ENCODE results near the gene CENPV. TPM values are rescaled to one million over a fixed set of nuclear protein-coding genes. Genes with fewer than 3 reads are reported as not detected.

Gene CENPV
- total and polyA plus RNA-seq, 2 of the 13 experiments (the other 11 are each of a cell fraction or from before 2014, with no cell fraction given), result 193 to 292 TPM

GRCh38 chr17:16313139-16314090 lies 39.9 kb downstream of the CENPV start (continued):
- TF ChIP-seq, protein P1, sequence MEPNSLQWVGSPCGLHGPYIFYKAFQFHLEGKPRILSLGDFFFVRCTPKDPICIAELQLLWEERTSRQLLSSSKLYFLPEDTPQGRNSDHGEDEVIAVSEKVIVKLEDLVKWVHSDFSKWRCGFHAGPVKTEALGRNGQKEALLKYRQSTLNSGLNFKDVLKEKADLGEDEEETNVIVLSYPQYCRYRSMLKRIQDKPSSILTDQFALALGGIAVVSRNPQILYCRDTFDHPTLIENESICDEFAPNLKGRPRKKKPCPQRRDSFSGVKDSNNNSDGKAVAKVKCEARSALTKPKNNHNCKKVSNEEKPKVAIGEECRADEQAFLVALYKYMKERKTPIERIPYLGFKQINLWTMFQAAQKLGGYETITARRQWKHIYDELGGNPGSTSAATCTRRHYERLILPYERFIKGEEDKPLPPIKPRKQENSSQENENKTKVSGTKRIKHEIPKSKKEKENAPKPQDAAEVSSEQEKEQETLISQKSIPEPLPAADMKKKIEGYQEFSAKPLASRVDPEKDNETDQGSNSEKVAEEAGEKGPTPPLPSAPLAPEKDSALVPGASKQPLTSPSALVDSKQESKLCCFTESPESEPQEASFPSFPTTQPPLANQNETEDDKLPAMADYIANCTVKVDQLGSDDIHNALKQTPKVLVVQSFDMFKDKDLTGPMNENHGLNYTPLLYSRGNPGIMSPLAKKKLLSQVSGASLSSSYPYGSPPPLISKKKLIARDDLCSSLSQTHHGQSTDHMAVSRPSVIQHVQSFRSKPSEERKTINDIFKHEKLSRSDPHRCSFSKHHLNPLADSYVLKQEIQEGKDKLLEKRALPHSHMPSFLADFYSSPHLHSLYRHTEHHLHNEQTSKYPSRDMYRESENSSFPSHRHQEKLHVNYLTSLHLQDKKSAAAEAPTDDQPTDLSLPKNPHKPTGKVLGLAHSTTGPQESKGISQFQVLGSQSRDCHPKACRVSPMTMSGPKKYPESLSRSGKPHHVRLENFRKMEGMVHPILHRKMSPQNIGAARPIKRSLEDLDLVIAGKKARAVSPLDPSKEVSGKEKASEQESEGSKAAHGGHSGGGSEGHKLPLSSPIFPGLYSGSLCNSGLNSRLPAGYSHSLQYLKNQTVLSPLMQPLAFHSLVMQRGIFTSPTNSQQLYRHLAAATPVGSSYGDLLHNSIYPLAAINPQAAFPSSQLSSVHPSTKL (CRISPR knock-in tag; IDR thresholded peaks at IDR 0.05), result peak; percentile 82
- TF ChIP-seq ZEB1 (IDR thresholded peaks at IDR 0.05; ENCODE audit: insufficient replicate concordance, low read depth) (no peak), CHD2 (IDR thresholded peaks at IDR 0.05; ENCODE audit: low read depth, low read length) (no peak), ZFX (CRISPR knock-in tag; IDR thresholded peaks at IDR 0.05; ENCODE audit: low read depth) (peak; percentile 40; the same call in 1 of the 2 replicates), FOSL1 (CRISPR knock-in tag; IDR thresholded peaks at IDR 0.05; ENCODE audit: borderline replicate concordance) (no peak), ZNF776 (CRISPR knock-in tag; IDR thresholded peaks at IDR 0.05) (no peak), ZFP90 (CRISPR knock-in tag; IDR thresholded peaks at IDR 0.05; ENCODE audit: borderline replicate concordance) (peak; percentile 39; the same call in 1 of the 2 replicates), HNF4A (CRISPR knock-in tag; IDR thresholded peaks at IDR 0.05) (peak; percentile 94), TEF (CRISPR knock-in tag; IDR thresholded peaks at IDR 0.05) (no peak), CBX5 (CRISPR knock-in tag; IDR thresholded peaks at IDR 0.05; ENCODE audit: borderline replicate concordance) (no peak), SP140L (CRISPR knock-in tag; IDR thresholded peaks at IDR 0.05; ENCODE audit: borderline replicate concordance) (peak; percentile 59; the same call in 1 of the 2 replicates), ZNF234 (CRISPR knock-in tag; conservative IDR thresholded peaks at IDR 0.05) (no peak), SSRP1 (CRISPR knock-in tag; IDR thresholded peaks at IDR 0.05) (peak; percentile 17; the same call in 1 of the 2 replicates), NAIF1 (CRISPR knock-in tag; IDR thresholded peaks at IDR 0.05; ENCODE audit: borderline replicate concordance) (no peak), MYC (CRISPR knock-in tag; IDR thresholded peaks at IDR 0.05; ENCODE audit: borderline replicate concordance) (peak; percentile 28; the same call in 1 of the 2 replicates), CBX1 (IDR thresholded peaks at IDR 0.05; ENCODE audit: low read depth) (no peak), HNF4G (IDR thresholded peaks at IDR 0.05; ENCODE audit: borderline replicate concordance, low read depth, low read length) (peak; percentile 82), HNF4G (CRISPR knock-in tag; IDR thresholded peaks at IDR 0.05; ENCODE audit: borderline replicate concordance, low read depth) (peak; percentile 77; the same call in 1 of the 2 replicates), RORA (CRISPR knock-in tag; IDR thresholded peaks at IDR 0.05) (no peak), SIX1 (CRISPR knock-in tag; IDR thresholded peaks at IDR 0.05; ENCODE audit: borderline replicate concordance) (peak; percentile 81), SMC3 (IDR thresholded peaks at IDR 0.05; ENCODE audit: low read length) (peak; percentile 43; the same call in 1 of the 2 replicates), RFXAP (CRISPR knock-in tag; IDR thresholded peaks at IDR 0.05; ENCODE audit: borderline replicate concordance) (no peak; the same call in 1 of the 2 replicates)
- TF ChIP-seq, protein P2, sequence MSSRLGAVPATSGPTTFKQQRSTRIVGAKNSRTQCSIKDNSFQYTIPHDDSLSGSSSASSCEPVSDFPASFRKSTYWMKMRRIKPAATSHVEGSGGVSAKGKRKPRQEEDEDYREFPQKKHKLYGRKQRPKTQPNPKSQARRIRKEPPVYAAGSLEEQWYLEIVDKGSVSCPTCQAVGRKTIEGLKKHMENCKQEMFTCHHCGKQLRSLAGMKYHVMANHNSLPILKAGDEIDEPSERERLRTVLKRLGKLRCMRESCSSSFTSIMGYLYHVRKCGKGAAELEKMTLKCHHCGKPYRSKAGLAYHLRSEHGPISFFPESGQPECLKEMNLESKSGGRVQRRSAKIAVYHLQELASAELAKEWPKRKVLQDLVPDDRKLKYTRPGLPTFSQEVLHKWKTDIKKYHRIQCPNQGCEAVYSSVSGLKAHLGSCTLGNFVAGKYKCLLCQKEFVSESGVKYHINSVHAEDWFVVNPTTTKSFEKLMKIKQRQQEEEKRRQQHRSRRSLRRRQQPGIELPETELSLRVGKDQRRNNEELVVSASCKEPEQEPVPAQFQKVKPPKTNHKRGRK (CRISPR knock-in tag; IDR thresholded peaks at IDR 0.05), result no peak

Measured in HepG2 (cell line).